Transverse colon (tissue), 4 donors: ENCODE data around the gene GPC1.

ENCODE experiments used
- CTCF ChIP-seq, 5 experiments: fragments of 200-600 bp in 3 of 5; fragments of 450-650 bp in 2 of 5; sonication (generic) in 3 of 5; IDR thresholded peaks; 1 replicate in 2 of 5; 2 replicates in 3 of 5; pipeline ENCODE4 v1.5.1; 2016 to 2017; ENCODE audit warnings: antibody characterized with exemption in 5 of 5, inconsistent platforms in 3 of 5, mild to moderate bottlenecking in 2 of 5, moderate library complexity in 1 of 5
- EP300 ChIP-seq: sonication (generic); formaldehyde crosslinking; IDR thresholded peaks from one replicate; pipeline ENCODE4 v1.6.1; 2017; ENCODE audit warnings: antibody characterized with exemption, low read depth
- POLR2A ChIP-seq: fragments of 450-650 bp; IDR thresholded peaks from one replicate; pipeline ENCODE4 v1.6.1; 2016; ENCODE audit warnings: antibody characterized with exemption, mild to moderate bottlenecking, moderate library complexity
- POLR2AphosphoS5 ChIP-seq, 3 donors: sonication (generic); formaldehyde crosslinking; IDR thresholded peaks; one replicate each; pipeline ENCODE4 v1.6.1; 2016; ENCODE audit warnings: antibody characterized with exemption in 3 of 3

- TF ChIP-seq POLR2A: no peak
- no peak for TF ChIP-seq CTCF (IDR thresholded peaks at IDR 0.05)
- no peak for TF ChIP-seq POLR2AphosphoS5 (IDR thresholded peaks at IDR 0.05)
- no peak for TF ChIP-seq EP300
Observed at GRCh38 chr2:240401781-240402551, 33.5 kb upstream of the GPC1 start.
